Astrocyte of the hippocampus (primary cell): ENCODE measurements around the gene RBM17.
"Not testable (repeated sequence)": the region's sequence is repeated elsewhere in the genome, so short reads cannot be mapped to it uniquely, and the experiment has no call there.

ENCODE experiments used
- DNase-seq: peaks from one replicate; pipeline ENCODE4 v3.0.0; 2011; ENCODE audit warnings: low read depth, low spot score

RBM17 gene

GRCh38 chr10:6080417-6080973 is 8.3 kb upstream of the RBM17 start:
- no peak for DNase-seq

- peak; percentile 31 for DNase-seq
These were observed 6.1 kb upstream of the RBM17 start for GRCh38 chr10:6082496-6083395.

- peak; percentile 63 for DNase-seq
These were observed 5.0 kb upstream of the RBM17 start for GRCh38 chr10:6083523-6084475.

GRCh38 chr10:6086375-6087233 is 2.2 kb upstream of the RBM17 start:
- DNase-seq: peak; percentile 80

- DNase-seq: peak; percentile 68
These were observed 743 bp downstream of the RBM17 start for GRCh38 chr10:6089334-6090219.

- no peak for DNase-seq
These were observed 2.8 kb downstream of the RBM17 start for GRCh38 chr10:6091630-6092029.

GRCh38 chr10:6092731-6093130 is 3.9 kb downstream of the RBM17 start:
- no peak for DNase-seq

- no peak for DNase-seq
These were observed 7.2 kb downstream of the RBM17 start for GRCh38 chr10:6095810-6096570.

GRCh38 chr10:6097063-6097462 is 8.2 kb downstream of the RBM17 start:
- DNase-seq: no peak

- no peak for DNase-seq
These were observed 9.3 kb downstream of the RBM17 start for GRCh38 chr10:6098156-6098555.

GRCh38 chr10:6100370-6100769 is 11.5 kb downstream of the RBM17 start:
- no peak for DNase-seq

- no peak for DNase-seq
These were observed 12.3 kb downstream of the RBM17 start for GRCh38 chr10:6101181-6101580.

GRCh38 chr10:6102128-6102527 is 13.3 kb downstream of the RBM17 start:
- DNase-seq: no peak

GRCh38 chr10:6103591-6103990 is 14.8 kb downstream of the RBM17 start:
- no peak for DNase-seq

- DNase-seq: not testable (repeated sequence)
These were observed 18.8 kb downstream of the RBM17 start for GRCh38 chr10:6107616-6108015.

- DNase-seq: peak; percentile 42
These were observed 19.2 kb downstream of the RBM17 start for GRCh38 chr10:6108072-6108471.

GRCh38 chr10:6108631-6109443 is 20.0 kb downstream of the RBM17 start:
- peak; percentile 67 for DNase-seq

GRCh38 chr10:6109444-6109775 is 20.6 kb downstream of the RBM17 start:
- DNase-seq: no peak

GRCh38 chr10:6110136-6110535 is 21.3 kb downstream of the RBM17 start:
- DNase-seq: no peak
